Fibroblast of the aortic adventitia (primary cell): ENCODE data around the gene NRG3. TPM values are rescaled to one million over a fixed set of nuclear protein-coding genes. Genes with fewer than 3 reads are reported as not detected.

Source experiments
- DNase-seq: peaks from one replicate; pipeline ENCODE4 v3.0.0-alpha.2; 2010; ENCODE audit warnings: low read depth
- H3K4me3 ChIP-seq: 2 replicates; pipeline ENCODE4 v1.5.1; 2011; ENCODE audit warnings: low read depth, mild to moderate bottlenecking, control low read depth, low read length, moderate library complexity
- total RNA-seq: library from RNA; depleted of rRNA; stranded (reverse); fragments of >200 nt; gene quantifications from 2 replicates; pipeline ENCODE4 v1.2.3, GENCODE V29; 2012; ENCODE audit warnings: low replicate concordance
- TF ChIP-seq, protein P1 (sequence below): IDR thresholded peaks from 2 replicates; pipeline ENCODE4 v1.5.1; 2011; ENCODE audit warnings: mild to moderate bottlenecking, low read length, control low read depth, inconsistent platforms; ENCODE audit not compliant: insufficient read depth

The NRG3 gene
- total RNA-seq, 1 donor = not detected

GRCh38 chr10:82289945-82290344, 415.0 kb downstream of the NRG3 start:
- no peak overlapping the region for H3K4me3 ChIP-seq
- TF ChIP-seq, protein P1, sequence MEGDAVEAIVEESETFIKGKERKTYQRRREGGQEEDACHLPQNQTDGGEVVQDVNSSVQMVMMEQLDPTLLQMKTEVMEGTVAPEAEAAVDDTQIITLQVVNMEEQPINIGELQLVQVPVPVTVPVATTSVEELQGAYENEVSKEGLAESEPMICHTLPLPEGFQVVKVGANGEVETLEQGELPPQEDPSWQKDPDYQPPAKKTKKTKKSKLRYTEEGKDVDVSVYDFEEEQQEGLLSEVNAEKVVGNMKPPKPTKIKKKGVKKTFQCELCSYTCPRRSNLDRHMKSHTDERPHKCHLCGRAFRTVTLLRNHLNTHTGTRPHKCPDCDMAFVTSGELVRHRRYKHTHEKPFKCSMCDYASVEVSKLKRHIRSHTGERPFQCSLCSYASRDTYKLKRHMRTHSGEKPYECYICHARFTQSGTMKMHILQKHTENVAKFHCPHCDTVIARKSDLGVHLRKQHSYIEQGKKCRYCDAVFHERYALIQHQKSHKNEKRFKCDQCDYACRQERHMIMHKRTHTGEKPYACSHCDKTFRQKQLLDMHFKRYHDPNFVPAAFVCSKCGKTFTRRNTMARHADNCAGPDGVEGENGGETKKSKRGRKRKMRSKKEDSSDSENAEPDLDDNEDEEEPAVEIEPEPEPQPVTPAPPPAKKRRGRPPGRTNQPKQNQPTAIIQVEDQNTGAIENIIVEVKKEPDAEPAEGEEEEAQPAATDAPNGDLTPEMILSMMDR = no peak
- DNase-seq = no peak

DNA sequence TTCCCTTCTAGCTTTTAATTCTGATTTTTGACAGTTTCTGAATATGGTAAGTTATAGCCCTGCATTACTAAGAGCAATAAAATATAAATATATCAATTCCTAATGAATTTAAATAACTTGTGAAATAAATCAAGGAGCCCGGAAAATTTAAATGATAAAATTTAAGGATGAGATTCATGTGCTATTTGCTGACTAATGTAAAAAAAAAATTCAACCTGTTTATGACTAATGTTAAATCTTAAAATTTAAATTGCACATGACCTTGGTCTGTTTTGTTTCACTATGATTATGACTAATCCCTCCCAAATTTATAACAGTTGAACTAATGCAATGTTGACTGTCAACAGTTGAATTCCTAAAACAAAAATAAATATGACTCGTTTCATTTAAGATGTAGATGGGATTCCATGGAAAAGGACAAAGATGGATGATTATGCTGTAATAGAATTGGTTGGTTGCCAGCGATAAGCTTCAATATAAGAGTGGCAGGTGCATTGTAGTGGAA, 419.9 kb downstream of the NRG3 start:
- DNase-seq = no peak
- TF ChIP-seq, protein P1 = no peak
- H3K4me3 ChIP-seq = no peak overlapping the region

DNA sequence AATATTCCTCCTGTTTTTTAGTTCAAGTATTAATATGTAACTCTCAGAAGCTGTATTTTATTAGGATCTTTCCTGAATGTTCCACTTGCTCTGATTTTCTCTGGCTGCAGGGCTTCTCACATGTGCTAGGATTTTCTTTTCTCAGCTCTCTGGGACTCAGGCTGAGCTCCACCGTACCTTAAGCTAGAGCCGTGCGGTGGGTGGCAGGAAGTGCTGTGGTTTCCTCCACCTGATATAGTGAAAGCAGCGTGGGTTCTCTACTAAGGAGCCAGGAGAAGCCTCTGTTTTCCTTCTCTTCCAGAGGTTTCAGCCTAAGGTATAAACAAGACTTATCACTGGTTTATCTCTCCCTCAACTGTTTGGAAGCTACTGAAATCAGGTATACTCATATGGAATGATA, 433.6 kb downstream of the NRG3 start:
- DNase-seq = no peak
- TF ChIP-seq, protein P1 = no peak
- H3K4me3 ChIP-seq = no peak overlapping the region

GRCh38 chr10:82310839-82311238, 435.8 kb downstream of the NRG3 start:
- TF ChIP-seq, protein P1 = no peak
- H3K4me3 ChIP-seq = no peak overlapping the region
- DNase-seq = no peak

GRCh38 chr10:82313401-82313800, 438.4 kb downstream of the NRG3 start:
- TF ChIP-seq, protein P1 = no peak
- DNase-seq = no peak
- H3K4me3 ChIP-seq = no peak overlapping the region

DNA sequence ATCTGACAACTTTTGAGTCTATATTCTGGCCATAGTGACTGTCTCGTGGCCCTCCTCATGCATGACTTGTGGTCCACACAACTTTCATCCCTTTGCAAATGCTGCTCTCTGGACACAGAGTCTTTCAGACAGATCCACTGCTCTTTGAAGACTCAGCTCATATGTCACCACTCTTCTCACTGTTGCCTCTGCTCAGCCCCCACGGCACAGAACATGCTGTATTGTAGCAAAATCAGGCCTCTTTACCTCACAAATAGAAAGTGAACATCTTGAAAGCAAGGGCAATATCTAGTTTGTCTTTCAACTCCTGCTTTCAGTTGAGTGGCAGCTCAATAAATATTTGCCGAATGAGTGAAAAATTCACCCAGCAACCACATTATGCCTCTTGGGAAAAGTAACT, 443.5 kb downstream of the NRG3 start:
- DNase-seq = no peak

More for the DNA sequence above, 443.5 kb downstream of the NRG3 start:
- TF ChIP-seq, protein P1 = no peak
- no peak overlapping the region for H3K4me3 ChIP-seq
